ENCODE measurements around the gene FOXO6. TPM values are rescaled to one million over a fixed set of nuclear protein-coding genes. Genes with fewer than 3 reads are reported as not detected.

The FOXO6 gene
- total and polyA plus RNA-seq, 2 experiments from 2014 or later: 0.68 to 4.2 TPM

DNA sequence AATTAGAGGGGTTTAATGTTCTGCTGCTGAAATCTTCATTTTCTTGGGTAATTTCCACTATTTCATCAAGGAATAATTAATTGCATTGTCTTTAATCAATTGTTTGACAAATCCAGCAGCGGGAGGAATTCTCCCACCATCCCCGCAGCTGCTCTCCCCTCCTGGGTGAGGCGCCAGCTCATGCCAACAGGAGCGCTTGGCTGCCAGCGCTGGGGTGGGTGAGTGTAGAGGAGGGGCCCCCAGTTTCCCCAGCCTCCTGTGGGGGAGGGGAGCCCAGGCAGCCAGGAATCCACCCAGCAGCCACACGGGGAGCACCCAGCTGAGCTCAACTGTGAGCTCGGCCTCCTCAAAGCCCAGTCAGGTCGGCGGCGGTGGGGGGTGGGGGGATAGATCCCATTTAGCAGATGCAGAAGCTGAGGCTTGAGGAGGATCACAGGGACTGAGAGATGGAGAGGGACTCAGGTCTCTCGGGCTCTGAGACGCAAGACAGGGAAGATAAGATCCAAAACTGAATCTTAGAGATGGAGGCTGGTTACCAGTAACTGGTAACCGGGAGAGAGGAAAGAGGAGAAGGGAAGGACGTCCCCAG lies 46.5 kb downstream of the FOXO6 start:
- Histone ChIP-seq H3K4me2 (peak overlapping the region; percentile 57), H3K4me3 (peak overlapping the region; percentile 28; the same call in 1 of the 2 replicates), H3K9me2 (ENCODE audit: insufficient read depth) (no peaks in the 10 kb centered on the region), H3K36me3 (ENCODE audit: insufficient read depth) (no peaks in the 10 kb centered on the region), H3K79me2 (replicated peaks; ENCODE audit: insufficient read depth) (no peaks in the 10 kb centered on the region), H3K27me3 (ENCODE audit: insufficient read depth) (no peaks in the 10 kb centered on the region), H4K20me1 (replicated peaks; ENCODE audit: insufficient read depth) (peaks cover 3% of the 10 kb centered on the region; the same call in 1 of the 2 replicates), H3F3A (replicated peaks; ENCODE audit: low read depth) (no peaks in the 10 kb centered on the region), H3K4me1 (ENCODE audit: insufficient read depth) (peaks cover 31% of the 10 kb centered on the region), H2AFZ (peak overlapping the region; percentile 69), H3K27ac (ENCODE audit: low read depth) (no peak overlapping the region)
- H3K4me3 Mint-ChIP-seq: no peak overlapping the region
- TF ChIP-seq, protein P1, sequence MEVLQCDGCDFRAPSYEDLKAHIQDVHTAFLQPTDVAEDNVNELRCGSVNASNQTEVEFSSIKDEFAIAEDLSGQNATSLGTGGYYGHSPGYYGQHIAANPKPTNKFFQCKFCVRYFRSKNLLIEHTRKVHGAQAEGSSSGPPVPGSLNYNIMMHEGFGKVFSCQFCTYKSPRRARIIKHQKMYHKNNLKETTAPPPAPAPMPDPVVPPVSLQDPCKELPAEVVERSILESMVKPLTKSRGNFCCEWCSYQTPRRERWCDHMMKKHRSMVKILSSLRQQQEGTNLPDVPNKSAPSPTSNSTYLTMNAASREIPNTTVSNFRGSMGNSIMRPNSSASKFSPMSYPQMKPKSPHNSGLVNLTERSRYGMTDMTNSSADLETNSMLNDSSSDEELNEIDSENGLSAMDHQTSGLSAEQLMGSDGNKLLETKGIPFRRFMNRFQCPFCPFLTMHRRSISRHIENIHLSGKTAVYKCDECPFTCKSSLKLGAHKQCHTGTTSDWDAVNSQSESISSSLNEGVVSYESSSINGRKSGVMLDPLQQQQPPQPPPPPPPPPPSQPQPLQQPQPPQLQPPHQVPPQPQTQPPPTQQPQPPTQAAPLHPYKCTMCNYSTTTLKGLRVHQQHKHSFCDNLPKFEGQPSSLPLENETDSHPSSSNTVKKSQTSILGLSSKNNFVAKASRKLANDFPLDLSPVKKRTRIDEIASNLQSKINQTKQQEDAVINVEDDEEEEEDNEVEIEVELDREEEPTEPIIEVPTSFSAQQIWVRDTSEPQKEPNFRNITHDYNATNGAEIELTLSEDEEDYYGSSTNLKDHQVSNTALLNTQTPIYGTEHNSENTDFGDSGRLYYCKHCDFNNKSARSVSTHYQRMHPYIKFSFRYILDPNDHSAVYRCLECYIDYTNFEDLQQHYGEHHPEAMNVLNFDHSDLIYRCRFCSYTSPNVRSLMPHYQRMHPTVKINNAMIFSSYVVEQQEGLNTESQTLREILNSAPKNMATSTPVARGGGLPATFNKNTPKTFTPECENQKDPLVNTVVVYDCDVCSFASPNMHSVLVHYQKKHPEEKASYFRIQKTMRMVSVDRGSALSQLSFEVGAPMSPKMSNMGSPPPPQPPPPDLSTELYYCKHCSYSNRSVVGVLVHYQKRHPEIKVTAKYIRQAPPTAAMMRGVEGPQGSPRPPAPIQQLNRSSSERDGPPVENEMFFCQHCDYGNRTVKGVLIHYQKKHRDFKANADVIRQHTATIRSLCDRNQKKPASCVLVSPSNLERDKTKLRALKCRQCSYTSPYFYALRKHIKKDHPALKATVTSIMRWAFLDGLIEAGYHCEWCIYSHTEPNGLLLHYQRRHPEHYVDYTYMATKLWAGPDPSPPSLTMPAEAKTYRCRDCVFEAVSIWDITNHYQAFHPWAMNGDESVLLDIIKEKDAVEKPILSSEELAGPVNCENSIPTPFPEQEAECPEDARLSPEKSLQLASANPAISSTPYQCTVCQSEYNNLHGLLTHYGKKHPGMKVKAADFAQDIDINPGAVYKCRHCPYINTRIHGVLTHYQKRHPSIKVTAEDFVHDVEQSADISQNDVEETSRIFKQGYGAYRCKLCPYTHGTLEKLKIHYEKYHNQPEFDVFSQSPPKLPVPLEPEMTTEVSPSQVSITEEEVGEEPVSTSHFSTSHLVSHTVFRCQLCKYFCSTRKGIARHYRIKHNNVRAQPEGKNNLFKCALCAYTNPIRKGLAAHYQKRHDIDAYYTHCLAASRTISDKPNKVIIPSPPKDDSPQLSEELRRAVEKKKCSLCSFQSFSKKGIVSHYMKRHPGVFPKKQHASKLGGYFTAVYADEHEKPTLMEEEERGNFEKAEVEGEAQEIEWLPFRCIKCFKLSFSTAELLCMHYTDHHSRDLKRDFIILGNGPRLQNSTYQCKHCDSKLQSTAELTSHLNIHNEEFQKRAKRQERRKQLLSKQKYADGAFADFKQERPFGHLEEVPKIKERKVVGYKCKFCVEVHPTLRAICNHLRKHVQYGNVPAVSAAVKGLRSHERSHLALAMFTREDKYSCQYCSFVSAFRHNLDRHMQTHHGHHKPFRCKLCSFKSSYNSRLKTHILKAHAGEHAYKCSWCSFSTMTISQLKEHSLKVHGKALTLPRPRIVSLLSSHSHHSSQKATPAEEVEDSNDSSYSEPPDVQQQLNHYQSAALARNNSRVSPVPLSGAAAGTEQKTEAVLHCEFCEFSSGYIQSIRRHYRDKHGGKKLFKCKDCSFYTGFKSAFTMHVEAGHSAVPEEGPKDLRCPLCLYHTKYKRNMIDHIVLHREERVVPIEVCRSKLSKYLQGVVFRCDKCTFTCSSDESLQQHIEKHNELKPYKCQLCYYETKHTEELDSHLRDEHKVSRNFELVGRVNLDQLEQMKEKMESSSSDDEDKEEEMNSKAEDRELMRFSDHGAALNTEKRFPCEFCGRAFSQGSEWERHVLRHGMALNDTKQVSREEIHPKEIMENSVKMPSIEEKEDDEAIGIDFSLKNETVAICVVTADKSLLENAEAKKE (CRISPR knock-in tag; IDR thresholded peaks at IDR 0.05): no peak
- TF ChIP-seq CREB1 (CRISPR knock-in tag; IDR thresholded peaks at IDR 0.05; ENCODE audit: low read depth) (no peak), JUNB (IDR thresholded peaks at IDR 0.05; ENCODE audit: unreplicated experiment) (no peak), ZNF114 (CRISPR knock-in tag; IDR thresholded peaks at IDR 0.05) (no peak), ETS1 (IDR thresholded peaks at IDR 0.05) (no peak), NANOG (IDR thresholded peaks at IDR 0.05; ENCODE audit: borderline replicate concordance) (no peak), ZNF331 (CRISPR knock-in tag; IDR thresholded peaks at IDR 0.05; ENCODE audit: low read depth) (no peak), POLR2AphosphoS5 (IDR thresholded peaks at IDR 0.05; ENCODE audit: low read depth) (no peak), EZH2 (IDR thresholded peaks at IDR 0.05; ENCODE audit: low read depth, unreplicated experiment) (no peak), STAT1 (IDR thresholded peaks at IDR 0.05; ENCODE audit: unreplicated experiment) (no peak), EZH2phosphoT487 (IDR thresholded peaks at IDR 0.05; ENCODE audit: unreplicated experiment) (no peak)
- TF ChIP-seq, protein P2, sequence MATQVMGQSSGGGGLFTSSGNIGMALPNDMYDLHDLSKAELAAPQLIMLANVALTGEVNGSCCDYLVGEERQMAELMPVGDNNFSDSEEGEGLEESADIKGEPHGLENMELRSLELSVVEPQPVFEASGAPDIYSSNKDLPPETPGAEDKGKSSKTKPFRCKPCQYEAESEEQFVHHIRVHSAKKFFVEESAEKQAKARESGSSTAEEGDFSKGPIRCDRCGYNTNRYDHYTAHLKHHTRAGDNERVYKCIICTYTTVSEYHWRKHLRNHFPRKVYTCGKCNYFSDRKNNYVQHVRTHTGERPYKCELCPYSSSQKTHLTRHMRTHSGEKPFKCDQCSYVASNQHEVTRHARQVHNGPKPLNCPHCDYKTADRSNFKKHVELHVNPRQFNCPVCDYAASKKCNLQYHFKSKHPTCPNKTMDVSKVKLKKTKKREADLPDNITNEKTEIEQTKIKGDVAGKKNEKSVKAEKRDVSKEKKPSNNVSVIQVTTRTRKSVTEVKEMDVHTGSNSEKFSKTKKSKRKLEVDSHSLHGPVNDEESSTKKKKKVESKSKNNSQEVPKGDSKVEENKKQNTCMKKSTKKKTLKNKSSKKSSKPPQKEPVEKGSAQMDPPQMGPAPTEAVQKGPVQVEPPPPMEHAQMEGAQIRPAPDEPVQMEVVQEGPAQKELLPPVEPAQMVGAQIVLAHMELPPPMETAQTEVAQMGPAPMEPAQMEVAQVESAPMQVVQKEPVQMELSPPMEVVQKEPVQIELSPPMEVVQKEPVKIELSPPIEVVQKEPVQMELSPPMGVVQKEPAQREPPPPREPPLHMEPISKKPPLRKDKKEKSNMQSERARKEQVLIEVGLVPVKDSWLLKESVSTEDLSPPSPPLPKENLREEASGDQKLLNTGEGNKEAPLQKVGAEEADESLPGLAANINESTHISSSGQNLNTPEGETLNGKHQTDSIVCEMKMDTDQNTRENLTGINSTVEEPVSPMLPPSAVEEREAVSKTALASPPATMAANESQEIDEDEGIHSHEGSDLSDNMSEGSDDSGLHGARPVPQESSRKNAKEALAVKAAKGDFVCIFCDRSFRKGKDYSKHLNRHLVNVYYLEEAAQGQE (IDR thresholded peaks at IDR 0.05; ENCODE audit: unreplicated experiment): no peak
- TF ChIP-seq, protein P3, sequence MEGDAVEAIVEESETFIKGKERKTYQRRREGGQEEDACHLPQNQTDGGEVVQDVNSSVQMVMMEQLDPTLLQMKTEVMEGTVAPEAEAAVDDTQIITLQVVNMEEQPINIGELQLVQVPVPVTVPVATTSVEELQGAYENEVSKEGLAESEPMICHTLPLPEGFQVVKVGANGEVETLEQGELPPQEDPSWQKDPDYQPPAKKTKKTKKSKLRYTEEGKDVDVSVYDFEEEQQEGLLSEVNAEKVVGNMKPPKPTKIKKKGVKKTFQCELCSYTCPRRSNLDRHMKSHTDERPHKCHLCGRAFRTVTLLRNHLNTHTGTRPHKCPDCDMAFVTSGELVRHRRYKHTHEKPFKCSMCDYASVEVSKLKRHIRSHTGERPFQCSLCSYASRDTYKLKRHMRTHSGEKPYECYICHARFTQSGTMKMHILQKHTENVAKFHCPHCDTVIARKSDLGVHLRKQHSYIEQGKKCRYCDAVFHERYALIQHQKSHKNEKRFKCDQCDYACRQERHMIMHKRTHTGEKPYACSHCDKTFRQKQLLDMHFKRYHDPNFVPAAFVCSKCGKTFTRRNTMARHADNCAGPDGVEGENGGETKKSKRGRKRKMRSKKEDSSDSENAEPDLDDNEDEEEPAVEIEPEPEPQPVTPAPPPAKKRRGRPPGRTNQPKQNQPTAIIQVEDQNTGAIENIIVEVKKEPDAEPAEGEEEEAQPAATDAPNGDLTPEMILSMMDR (conservative IDR thresholded peaks at IDR 0.05; ENCODE audit: low read depth in 2 of 2): no peak
- ATAC-seq (no peak; the same call in 2 of the 3 replicates), DNase-seq (ENCODE audit: low spot score) (no peak)
- no peaks in the 10 kb centered on the region; the same call in 2 of the 3 replicates for H3K36me3 Mint-ChIP-seq (ENCODE audit: low read depth)
- H3K9me3 Mint-ChIP-seq: no peaks in the 10 kb centered on the region
- peaks cover 13% of the 10 kb centered on the region for H3K27me3 Mint-ChIP-seq (ENCODE audit: insufficient read depth, low read depth, poor library complexity)
- H3K4me1 Mint-ChIP-seq: peaks cover 37% of the 10 kb centered on the region
- no peak overlapping the region for H3K27ac Mint-ChIP-seq
